GM11168 (cell line): ENCODE measurements around the gene KRT73.

ENCODE experiments used
- in situ Hi-C: fragments of 300-500 bp; cut with MboI; formaldehyde crosslinking; loops from one replicate; pipeline ENCODE4 v1.12.0; 2022; ENCODE audit warnings: low sequenced_read_pairs; ENCODE audit not compliant: unreplicated experiment

The KRT73 gene

GRCh38 chr12:52578469-52578868 is 39.9 kb downstream of the KRT73 start:
- in situ Hi-C loops, result loop anchor here (25.0 kb wide), 1 partner anchor 409 kb away; no protein-coding TSS in a partner anchor

- in situ Hi-C loops, result loop anchor here (25.0 kb wide), 1 partner anchor 410 kb away; no protein-coding TSS in a partner anchor
These were observed 41.0 kb downstream of the KRT73 start for GRCh38 chr12:52577316-52577715.

GRCh38 chr12:52575948-52576347 is 42.4 kb downstream of the KRT73 start:
- in situ Hi-C loops, result loop anchor here (25.0 kb wide), 1 partner anchor 411 kb away; no protein-coding TSS in a partner anchor

GRCh38 chr12:52575256-52575655 is 43.1 kb downstream of the KRT73 start:
- in situ Hi-C loops, result loop anchor here (25.0 kb wide), 1 partner anchor 412 kb away; no protein-coding TSS in a partner anchor

GRCh38 chr12:52573743-52574142 is 44.6 kb downstream of the KRT73 start, which contains the start of gene KRT74:
KRT74 (minus strand) TSS chr12:52573843; CDS start chr12:52573777, 66 bp downstream.
- in situ Hi-C loops, result no loop called here

GRCh38 chr12:52573306-52573705 is 45.1 kb downstream of the KRT73 start:
- in situ Hi-C loops, result no loop called here

GRCh38 chr12:52570511-52570910 is 47.8 kb downstream of the KRT73 start:
- in situ Hi-C loops, result no loop called here

GRCh38 chr12:52568111-52568510 is 50.2 kb downstream of the KRT73 start:
- in situ Hi-C loops, result no loop called here

GRCh38 chr12:52566847-52567291 is 51.5 kb downstream of the KRT73 start:
- in situ Hi-C loops, result no loop called here

GRCh38 chr12:52564582-52564981 is 53.8 kb downstream of the KRT73 start:
- in situ Hi-C loops, result no loop called here

GRCh38 chr12:52561880-52562449 is 56.4 kb downstream of the KRT73 start:
- in situ Hi-C loops, result no loop called here

GRCh38 chr12:52559979-52560378 is 58.4 kb downstream of the KRT73 start:
- in situ Hi-C loops, result no loop called here

- in situ Hi-C loops, result no loop called here
These were observed 59.4 kb downstream of the KRT73 start for GRCh38 chr12:52558781-52559445.
